Natural killer cell (primary cell): ENCODE measurements around the gene DENND4B. TPM values are rescaled to one million over a fixed set of nuclear protein-coding genes. Genes with fewer than 3 reads are reported as not detected.
A peak's percentile ranks its signal among the peaks of the same experiment; 100 is the strongest.

Experiments
- ATAC-seq, 3 donors: fragments of 150-1000 bp in 2 of 3; fragments of 200-7000 bp in 1 of 3; cut with Tn5 transposase; 1 replicate in 1 of 3; 2 replicates in 2 of 3; pipeline ENCODE4 v1.10.0; 2021; ENCODE audit warnings: mild to moderate bottlenecking in 2 of 3, moderate library complexity in 2 of 3
- DNase-seq, 2 donors: peaks; one replicate each; pipeline versions ENCODE4 v3.0.0 to v3.0.0-alpha.2; 2013 to 2021; ENCODE audit warnings: mixed read lengths in 1 of 2
- H3K27ac ChIP-seq: one replicate; pipeline ENCODE4 v1.5.1; 2013; ENCODE audit warnings: mild to moderate bottlenecking, low read length
- H3K27me3 ChIP-seq: one replicate; pipeline ENCODE4 v1.6.1; 2013; ENCODE audit warnings: low read length; ENCODE audit not compliant: control insufficient read depth, insufficient read depth
- H3K36me3 ChIP-seq: one replicate; pipeline ENCODE4 v1.6.1; 2013; ENCODE audit warnings: low read length; ENCODE audit not compliant: control insufficient read depth, insufficient read depth
- H3K4me1 ChIP-seq: one replicate; pipeline ENCODE4 v1.6.1; 2013; ENCODE audit warnings: low read length; ENCODE audit not compliant: control insufficient read depth, insufficient read depth
- H3K4me3 ChIP-seq: one replicate; pipeline ENCODE4 v1.5.1; 2013; ENCODE audit warnings: low read length
- H3K9me3 ChIP-seq: one replicate; pipeline ENCODE4 v1.6.1; 2013; ENCODE audit warnings: low read length; ENCODE audit not compliant: control insufficient read depth, insufficient read depth
- H3K27ac Mint-ChIP-seq, 2 donors: one replicate each; pipeline ENCODE4 v1.8.0; 2022; ENCODE audit warnings: mild to moderate bottlenecking in 2 of 2, mixed read lengths in 2 of 2, moderate library complexity in 1 of 2
- H3K27me3 Mint-ChIP-seq, 2 donors: one replicate each; pipeline ENCODE4 v1.8.0; 2022; ENCODE audit warnings: low read depth in 2 of 2, mixed read lengths in 2 of 2
- H3K36me3 Mint-ChIP-seq: one replicate; pipeline ENCODE4 v1.8.0; 2022; ENCODE audit warnings: mixed read lengths
- H3K4me1 Mint-ChIP-seq, 2 donors: one replicate each; pipeline ENCODE4 v1.8.0; 2022; ENCODE audit warnings: mixed read lengths in 2 of 2
- H3K4me3 Mint-ChIP-seq: one replicate; pipeline ENCODE4 v1.8.0; 2022; ENCODE audit warnings: mild to moderate bottlenecking, moderate library complexity, mixed read lengths
- H3K9me3 Mint-ChIP-seq, 2 donors: one replicate each; pipeline ENCODE4 v1.8.0; 2022; ENCODE audit warnings: mixed read lengths in 2 of 2
- WGBS: methylation state at CpG from one replicate; pipeline ENCODE4 v1.1.7; 2013; ENCODE audit warnings: missing lambda C conversion rate; ENCODE audit not compliant: insufficient coverage; 5-methylcytosine and 5-hydroxymethylcytosine counted together
- intact Hi-C: fragments of 100-400 bp; cut with micrococcal nuclease; formaldehyde crosslinking; loops from one replicate; pipeline ENCODE4 v1.14.2; 2022
- total RNA-seq, 4 donors: library from RNA; stranded (reverse); fragments of 120-200 nt in 1 of 4; gene quantifications; one replicate each; pipeline versions ENCODE4 v1.2.3 to v1.2.4, GENCODE V29; 2013 to 2022
- TF ChIP-seq, protein P1 (sequence below): fragments of 200-600 bp; IDR thresholded peaks from one replicate; pipeline ENCODE4 v1.8.0; 2022; ENCODE audit warnings: antibody characterized with exemption

Gene DENND4B
- total RNA-seq, 3 donors from 2014 or later (not counting 1 experiment from before 2014, with no cell fraction given): 244 to 322 (median 291) TPM

DNA sequence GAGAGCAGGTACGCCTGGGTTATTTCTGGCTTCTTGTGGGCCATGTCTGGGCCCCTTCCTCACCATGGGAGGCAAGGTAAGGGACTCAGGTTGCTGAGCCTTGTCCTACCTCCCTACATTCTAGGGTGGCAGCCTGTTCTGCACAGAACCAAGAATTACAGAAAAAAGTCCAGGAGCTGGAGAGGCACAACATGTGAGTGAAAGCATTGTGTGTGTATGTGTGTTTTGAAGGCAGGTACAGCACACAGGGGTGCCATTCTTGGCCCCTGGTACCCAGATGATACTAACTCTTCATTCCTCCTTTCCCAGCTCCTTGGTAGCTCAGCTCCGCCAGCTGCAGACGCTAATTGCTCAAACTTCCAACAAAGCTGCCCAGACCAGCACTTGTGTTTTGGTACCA, 26.6 kb upstream of the DENND4B start:
- Mint-ChIP-seq H3K4me1 (peaks cover 32 to 40% of the 10 kb centered on the region in 2 donors), H3K36me3 (no peaks in the 10 kb centered on the region), H3K27me3 (no peaks in the 10 kb centered on the region), H3K4me3 (no peak overlapping the region), H3K27ac (peak overlapping the region in 1 of 2 donors; percentile 65), H3K9me3 (no peaks in the 10 kb centered on the region)
- Histone ChIP-seq H3K36me3 (peaks cover 26% of the 10 kb centered on the region), H3K4me3 (no peak overlapping the region), H3K27me3 (no peaks in the 10 kb centered on the region), H3K9me3 (no peaks in the 10 kb centered on the region), H3K27ac (no peak overlapping the region), H3K4me1 (peaks cover 33% of the 10 kb centered on the region)
- DNase-seq (no peak), ATAC-seq (no peak)
- TF ChIP-seq, protein P1, sequence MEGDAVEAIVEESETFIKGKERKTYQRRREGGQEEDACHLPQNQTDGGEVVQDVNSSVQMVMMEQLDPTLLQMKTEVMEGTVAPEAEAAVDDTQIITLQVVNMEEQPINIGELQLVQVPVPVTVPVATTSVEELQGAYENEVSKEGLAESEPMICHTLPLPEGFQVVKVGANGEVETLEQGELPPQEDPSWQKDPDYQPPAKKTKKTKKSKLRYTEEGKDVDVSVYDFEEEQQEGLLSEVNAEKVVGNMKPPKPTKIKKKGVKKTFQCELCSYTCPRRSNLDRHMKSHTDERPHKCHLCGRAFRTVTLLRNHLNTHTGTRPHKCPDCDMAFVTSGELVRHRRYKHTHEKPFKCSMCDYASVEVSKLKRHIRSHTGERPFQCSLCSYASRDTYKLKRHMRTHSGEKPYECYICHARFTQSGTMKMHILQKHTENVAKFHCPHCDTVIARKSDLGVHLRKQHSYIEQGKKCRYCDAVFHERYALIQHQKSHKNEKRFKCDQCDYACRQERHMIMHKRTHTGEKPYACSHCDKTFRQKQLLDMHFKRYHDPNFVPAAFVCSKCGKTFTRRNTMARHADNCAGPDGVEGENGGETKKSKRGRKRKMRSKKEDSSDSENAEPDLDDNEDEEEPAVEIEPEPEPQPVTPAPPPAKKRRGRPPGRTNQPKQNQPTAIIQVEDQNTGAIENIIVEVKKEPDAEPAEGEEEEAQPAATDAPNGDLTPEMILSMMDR: no peak
- 97% methylated on average over 3 of the region's 3 CpGs for WGBS
- intact Hi-C loops: no loop called here

DNA sequence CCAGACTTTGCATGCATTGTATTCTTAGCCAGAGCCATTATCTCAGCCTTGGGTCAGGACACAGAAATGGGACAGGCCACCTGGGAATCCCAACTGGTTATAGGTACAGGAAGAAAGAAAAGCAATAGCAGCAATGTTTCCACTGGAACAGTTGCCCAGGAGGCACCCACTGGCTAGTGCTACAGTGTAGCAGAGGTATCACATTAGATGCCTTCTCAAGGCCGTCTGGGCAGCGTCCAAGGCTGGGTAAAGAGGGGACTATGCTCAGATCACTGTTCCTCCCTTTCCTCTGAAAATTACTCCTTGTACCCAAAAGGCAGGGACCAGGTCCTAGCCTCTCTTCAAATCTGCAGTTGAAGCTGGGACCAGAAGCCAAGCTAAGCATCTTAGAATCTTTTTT, 23.8 kb upstream of the DENND4B start:
- no peak overlapping the region for H3K27ac ChIP-seq
- no peaks in the 10 kb centered on the region for H3K36me3 Mint-ChIP-seq
- DNase-seq (no peak), ATAC-seq (no peak)
- H3K27ac Mint-ChIP-seq: no peak overlapping the region
- no peaks in the 10 kb centered on the region for H3K9me3 Mint-ChIP-seq
- TF ChIP-seq, protein P1: no peak
- intact Hi-C loops: no loop called here
- H3K4me1 ChIP-seq: peaks cover 30% of the 10 kb centered on the region
- H3K4me3 ChIP-seq: no peak overlapping the region
- no peak overlapping the region for H3K4me3 Mint-ChIP-seq
- H3K9me3 ChIP-seq: no peaks in the 10 kb centered on the region
- H3K4me1 Mint-ChIP-seq: peaks cover 33 to 43% of the 10 kb centered on the region in 2 donors
- no peaks in the 10 kb centered on the region for H3K27me3 Mint-ChIP-seq
- H3K36me3 ChIP-seq: peaks cover 21% of the 10 kb centered on the region
- WGBS: 92% methylated on average over 2 of the region's 2 CpGs
- no peaks in the 10 kb centered on the region for H3K27me3 ChIP-seq

DNA sequence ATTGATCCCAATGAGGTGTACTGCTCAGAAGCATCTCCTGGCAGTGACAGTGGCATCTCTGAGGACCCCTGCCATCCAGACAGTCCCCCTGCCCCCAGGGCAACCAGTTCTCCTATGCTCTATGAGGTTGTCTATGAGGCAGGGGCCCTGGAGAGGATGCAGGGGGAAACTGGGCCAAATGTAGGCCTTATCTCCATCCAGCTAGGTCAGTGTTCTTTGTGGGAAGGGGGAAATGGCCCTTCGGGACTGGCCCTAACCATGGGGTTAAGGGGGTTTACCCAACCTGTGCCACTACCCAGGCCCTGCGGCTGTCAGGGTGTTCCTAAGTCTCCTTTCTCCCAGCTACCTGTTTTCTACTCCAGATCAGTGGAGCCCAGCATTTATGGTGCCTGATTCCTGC, 22.5 kb upstream of the DENND4B start:
- Mint-ChIP-seq H3K9me3 (no peaks in the 10 kb centered on the region), H3K4me3 (peak overlapping the region; percentile 99), H3K27ac (peak overlapping the region; percentile 95 to 98), H3K27me3 (no peaks in the 10 kb centered on the region), H3K36me3 (no peaks in the 10 kb centered on the region), H3K4me1 (peaks cover 39 to 50% of the 10 kb centered on the region in 2 donors)
- Histone ChIP-seq H3K36me3 (peaks cover 10% of the 10 kb centered on the region), H3K4me3 (no peak overlapping the region), H3K9me3 (no peaks in the 10 kb centered on the region), H3K27me3 (no peaks in the 10 kb centered on the region), H3K4me1 (peaks cover 34% of the 10 kb centered on the region), H3K27ac (no peak overlapping the region)
- intact Hi-C loops: loop anchor here (10.0 kb wide), 1 partner anchor 256 kb away; the partner anchor contains the start of gene UBAP2L
- DNase-seq: no peak
- TF ChIP-seq, protein P1: no peak
- 54% methylated on average over 2 of the region's 2 CpGs for WGBS
- no peak for ATAC-seq

DNA sequence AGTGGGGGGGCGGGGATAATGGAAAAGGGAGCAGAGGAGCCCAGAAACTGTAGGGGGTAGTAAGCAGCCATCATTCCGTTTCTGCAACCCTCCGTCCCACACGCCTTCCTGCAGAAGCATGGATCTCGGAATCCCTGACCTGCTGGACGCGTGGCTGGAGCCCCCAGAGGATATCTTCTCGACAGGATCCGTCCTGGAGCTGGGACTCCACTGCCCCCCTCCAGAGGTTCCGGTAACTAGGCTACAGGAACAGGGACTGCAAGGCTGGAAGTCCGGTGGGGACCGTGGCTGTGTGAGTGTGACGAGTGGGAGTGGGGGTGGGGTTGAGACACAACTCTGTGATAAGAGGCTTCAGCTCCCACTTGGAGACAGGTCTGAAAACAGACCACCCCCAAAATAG, 21.9 kb upstream of the DENND4B start:
- peaks cover 44 to 53% of the 10 kb centered on the region in 2 donors for H3K4me1 Mint-ChIP-seq
- DNase-seq (no peak), ATAC-seq (no peak)
- no peaks in the 10 kb centered on the region for H3K9me3 Mint-ChIP-seq
- no peaks in the 10 kb centered on the region for H3K27me3 Mint-ChIP-seq
- intact Hi-C loops: loop anchor here (10.0 kb wide), 1 partner anchor 256 kb away; the partner anchor contains the start of gene UBAP2L
- no peaks in the 10 kb centered on the region for H3K9me3 ChIP-seq
- no peak overlapping the region for H3K27ac ChIP-seq
- H3K4me1 ChIP-seq: peaks cover 38% of the 10 kb centered on the region
- H3K4me3 Mint-ChIP-seq: peak overlapping the region; percentile 99
- no peaks in the 10 kb centered on the region for H3K36me3 Mint-ChIP-seq
- H3K27me3 ChIP-seq: no peaks in the 10 kb centered on the region
- H3K27ac Mint-ChIP-seq: peak overlapping the region; percentile 95 to 98
- peaks cover 4% of the 10 kb centered on the region for H3K36me3 ChIP-seq
- TF ChIP-seq, protein P1: no peak
- WGBS: 29% methylated on average over 13 of the region's 13 CpGs
- peak overlapping the region; percentile 93 for H3K4me3 ChIP-seq
